PC-9 (cell line): ENCODE data around the gene PYY. TPM values are rescaled to one million over a fixed set of nuclear protein-coding genes. Genes with fewer than 3 reads are reported as not detected.

Source experiments
- BruUV-seq: library from RNA; stranded (reverse); fragments of 400-500 nt; replicated peaks from 2 replicates; lab custom pipeline; 2021; lab: Mats Ljungman, UMichigan
- CTCF ChIA-PET: fragments of 300-600 bp; sonication (Branson Sonifier 250); formaldehyde crosslinking; loops from one replicate; lab custom pipeline; 2022; ENCODE audit warnings: antibody characterized with exemption; lab: Charles Lee
- POLR2A ChIA-PET: fragments of 300-600 bp; sonication (Branson Sonifier 250); formaldehyde crosslinking; loops from one replicate; lab custom pipeline; 2022; ENCODE audit warnings: antibody characterized with exemption; ENCODE audit not compliant: unreplicated experiment; lab: Charles Lee
- DNase-seq, 2 experiments: peaks; one replicate each; pipeline versions ENCODE4 v3.0.0 to v3.0.0-alpha.2; 2015 to 2022; ENCODE audit warnings: mixed read lengths in 1 of 2
- H2AFZ ChIP-seq: fragments of 200-600 bp; sonication (generic); 2 replicates; pipeline ENCODE4 v1.8.1; 2017; ENCODE audit warnings: antibody characterized with exemption
- H3F3A ChIP-seq: fragments of 200-600 bp; sonication (generic); 2 replicates; pipeline ENCODE4 v1.8.1; 2017; ENCODE audit warnings: antibody characterized with exemption, mild to moderate bottlenecking, low read depth; ENCODE audit not compliant: insufficient read depth
- H3K27ac ChIP-seq: fragments of 200-600 bp; sonication (generic); 2 replicates; pipeline ENCODE4 v1.6.1; 2016; ENCODE audit warnings: mixed run types
- H3K27me3 ChIP-seq: fragments of 200-600 bp; sonication (generic); 2 replicates; pipeline ENCODE4 v1.6.1; 2016; ENCODE audit warnings: low read depth, mixed run types; ENCODE audit not compliant: insufficient read depth
- H3K36me3 ChIP-seq: fragments of 200-600 bp; sonication (generic); 2 replicates; pipeline ENCODE4 v1.6.1; 2016; ENCODE audit warnings: low read depth, mixed run types
- H3K4me1 ChIP-seq: fragments of 200-600 bp; sonication (generic); replicated peaks from 2 replicates; pipeline ENCODE4 v1.6.1; 2016; ENCODE audit warnings: mixed run types; ENCODE audit not compliant: insufficient read depth
- H3K4me2 ChIP-seq: fragments of 200-600 bp; sonication (generic); 2 replicates; pipeline ENCODE4 v1.6.1; 2017; ENCODE audit warnings: mixed run types
- H3K4me3 ChIP-seq: fragments of 200-600 bp; sonication (generic); 2 replicates; pipeline ENCODE4 v1.6.1; 2016; ENCODE audit warnings: mixed run types
- H3K79me2 ChIP-seq: fragments of 200-600 bp; sonication (generic); 2 replicates; pipeline ENCODE4 v1.6.1; 2017; ENCODE audit warnings: low read depth, mixed run types
- H3K9me2 ChIP-seq: fragments of 200-600 bp; sonication (generic); 2 replicates; pipeline ENCODE4 v1.8.1; 2017; ENCODE audit warnings: mild to moderate bottlenecking; ENCODE audit not compliant: insufficient read depth
- H3K9me3 ChIP-seq: fragments of 200-600 bp; sonication (generic); 2 replicates; pipeline ENCODE4 v1.8.1; 2016; ENCODE audit warnings: low read depth; ENCODE audit not compliant: insufficient read depth
- H4K20me1 ChIP-seq: fragments of 200-600 bp; sonication (generic); 2 replicates; pipeline ENCODE4 v1.8.1; 2017; ENCODE audit not compliant: insufficient read depth
- CTCF ChIP-seq: fragments of 200-600 bp; sonication (generic); conservative IDR thresholded peaks from 2 replicates; pipeline ENCODE4 v1.6.1; 2017; ENCODE audit warnings: mixed run types, antibody characterized with exemption, mild to moderate bottlenecking, moderate library complexity
- EZH2 ChIP-seq: fragments of 200-600 bp; sonication (generic); IDR thresholded peaks from 2 replicates; pipeline ENCODE4 v1.8.0; 2017; ENCODE audit warnings: antibody characterized with exemption, low read depth
- intact Hi-C: fragments of 100-400 bp; cut with micrococcal nuclease; formaldehyde crosslinking; loops from one replicate; pipeline ENCODE4 v1.10.0; 2022; ENCODE audit not compliant: unreplicated experiment
- total RNA-seq: library from RNA; stranded (reverse); gene quantifications from 2 replicates; pipeline ENCODE4 v1.2.3, GENCODE V29; 2021

The PYY gene
- total RNA-seq, 1 experiment from 2014 or later: not detected

GRCh38 chr17:43983515-43984411 lies 30.0 kb upstream of the PYY start:
- Histone ChIP-seq H3K4me3 (no peak overlapping the region), H3K27me3 (peaks cover 59% of the 10 kb centered on the region), H3K9me2 (no peaks in the 10 kb centered on the region), H3F3A (no peaks in the 10 kb centered on the region), H3K36me3 (no peaks in the 10 kb centered on the region), H3K27ac (no peak overlapping the region), H3K9me3 (no peaks in the 10 kb centered on the region), H3K79me2 (no peaks in the 10 kb centered on the region), H3K4me2 (no peak overlapping the region), H3K4me1 (no peaks in the 10 kb centered on the region), H4K20me1 (no peaks in the 10 kb centered on the region), H2AFZ (no peak overlapping the region)
- no TSS peak for BruUV-seq
- DNase-seq: no peak
- TF ChIP-seq CTCF (no peak), EZH2 (no peak)
- intact Hi-C loops: no loop called here
- ChIA-PET CTCF (interaction anchor here (0.6 kb wide), 1 partner anchor 12 kb away, joined by 22 read pairs; no protein-coding TSS in a partner anchor), POLR2A (no interaction called here)

- Histone ChIP-seq H3K4me2 (no peak overlapping the region), H3K4me1 (no peaks in the 10 kb centered on the region), H3K27me3 (peaks cover 65% of the 10 kb centered on the region), H3K4me3 (no peak overlapping the region), H3K79me2 (no peaks in the 10 kb centered on the region), H3K36me3 (no peaks in the 10 kb centered on the region), H3K9me3 (no peaks in the 10 kb centered on the region), H3K9me2 (no peaks in the 10 kb centered on the region), H3K27ac (no peak overlapping the region), H4K20me1 (no peaks in the 10 kb centered on the region), H2AFZ (no peak overlapping the region), H3F3A (no peaks in the 10 kb centered on the region)
- intact Hi-C loops: no loop called here
- CTCF ChIA-PET: no interaction called here
- POLR2A ChIA-PET: no interaction called here
- no peak for DNase-seq
- no TSS peak for BruUV-seq
- TF ChIP-seq CTCF: no peak
- no peak for TF ChIP-seq EZH2
Measured at GRCh38 chr17:43983196-43983514, 29.4 kb upstream of the PYY start.

GRCh38 chr17:43982171-43982570 lies 28.4 kb upstream of the PYY start:
- no TSS peak for BruUV-seq
- H3K27ac ChIP-seq: no peak overlapping the region
- no peaks in the 10 kb centered on the region for H3K4me1 ChIP-seq
- H4K20me1 ChIP-seq: no peaks in the 10 kb centered on the region
- H3K27me3 ChIP-seq: peaks cover 66% of the 10 kb centered on the region
- H3K4me3 ChIP-seq: no peak overlapping the region
- ChIA-PET POLR2A (interaction anchor here (0.7 kb wide), 1 partner anchor 648 kb away, joined by 3 read pairs; no protein-coding TSS in a partner anchor), CTCF (interaction anchor here (0.6 kb wide), 1 partner anchor 10 kb away, joined by 3 read pairs; no protein-coding TSS in a partner anchor)
- no peak overlapping the region for H3K4me2 ChIP-seq
- intact Hi-C loops: no loop called here
- TF ChIP-seq EZH2 (no peak), CTCF (no peak)
- H3K36me3 ChIP-seq: no peaks in the 10 kb centered on the region
- H3K79me2 ChIP-seq: no peaks in the 10 kb centered on the region
- no peaks in the 10 kb centered on the region for H3K9me3 ChIP-seq
- DNase-seq: no peak
- no peak overlapping the region for H2AFZ ChIP-seq
- H3F3A ChIP-seq: no peaks in the 10 kb centered on the region
- H3K9me2 ChIP-seq: no peaks in the 10 kb centered on the region
